ENCODE measurements around the gene P2RY8.
"Not testable (repeated sequence)": the region's sequence is repeated elsewhere in the genome, so short reads cannot be mapped to it uniquely, and the experiment has no call there.

Gene P2RY8

DNA sequence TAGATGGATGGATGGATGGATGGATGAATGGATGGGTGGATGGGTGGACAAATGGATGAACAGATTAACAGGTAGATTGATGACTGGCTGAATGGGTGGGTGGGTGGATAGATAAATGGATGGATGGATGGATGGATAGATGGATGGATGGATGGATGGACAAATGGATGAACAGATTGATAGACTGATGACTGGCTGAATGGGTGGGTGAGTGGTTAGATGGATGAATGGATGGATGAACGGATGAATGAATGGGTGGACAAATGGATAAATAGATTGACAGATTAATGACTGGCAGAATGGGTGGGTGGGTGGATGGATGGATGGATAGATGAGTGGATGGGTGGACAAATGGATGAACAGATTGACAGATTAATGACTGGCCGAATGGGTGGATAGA lies 40.9 kb upstream of the P2RY8 start:
- no peak overlapping the region for H3K4me3 ChIP-seq (ENCODE audit: control insufficient read depth, low read depth, low read length)
- TF ChIP-seq, protein P1, sequence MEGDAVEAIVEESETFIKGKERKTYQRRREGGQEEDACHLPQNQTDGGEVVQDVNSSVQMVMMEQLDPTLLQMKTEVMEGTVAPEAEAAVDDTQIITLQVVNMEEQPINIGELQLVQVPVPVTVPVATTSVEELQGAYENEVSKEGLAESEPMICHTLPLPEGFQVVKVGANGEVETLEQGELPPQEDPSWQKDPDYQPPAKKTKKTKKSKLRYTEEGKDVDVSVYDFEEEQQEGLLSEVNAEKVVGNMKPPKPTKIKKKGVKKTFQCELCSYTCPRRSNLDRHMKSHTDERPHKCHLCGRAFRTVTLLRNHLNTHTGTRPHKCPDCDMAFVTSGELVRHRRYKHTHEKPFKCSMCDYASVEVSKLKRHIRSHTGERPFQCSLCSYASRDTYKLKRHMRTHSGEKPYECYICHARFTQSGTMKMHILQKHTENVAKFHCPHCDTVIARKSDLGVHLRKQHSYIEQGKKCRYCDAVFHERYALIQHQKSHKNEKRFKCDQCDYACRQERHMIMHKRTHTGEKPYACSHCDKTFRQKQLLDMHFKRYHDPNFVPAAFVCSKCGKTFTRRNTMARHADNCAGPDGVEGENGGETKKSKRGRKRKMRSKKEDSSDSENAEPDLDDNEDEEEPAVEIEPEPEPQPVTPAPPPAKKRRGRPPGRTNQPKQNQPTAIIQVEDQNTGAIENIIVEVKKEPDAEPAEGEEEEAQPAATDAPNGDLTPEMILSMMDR (IDR thresholded peaks at IDR 0.05; ENCODE audit: control insufficient read depth, insufficient read depth, low read depth, low read length, missing control alignments) = no peak
- DNase-seq (ENCODE audit: low read depth) = no peak

DNA sequence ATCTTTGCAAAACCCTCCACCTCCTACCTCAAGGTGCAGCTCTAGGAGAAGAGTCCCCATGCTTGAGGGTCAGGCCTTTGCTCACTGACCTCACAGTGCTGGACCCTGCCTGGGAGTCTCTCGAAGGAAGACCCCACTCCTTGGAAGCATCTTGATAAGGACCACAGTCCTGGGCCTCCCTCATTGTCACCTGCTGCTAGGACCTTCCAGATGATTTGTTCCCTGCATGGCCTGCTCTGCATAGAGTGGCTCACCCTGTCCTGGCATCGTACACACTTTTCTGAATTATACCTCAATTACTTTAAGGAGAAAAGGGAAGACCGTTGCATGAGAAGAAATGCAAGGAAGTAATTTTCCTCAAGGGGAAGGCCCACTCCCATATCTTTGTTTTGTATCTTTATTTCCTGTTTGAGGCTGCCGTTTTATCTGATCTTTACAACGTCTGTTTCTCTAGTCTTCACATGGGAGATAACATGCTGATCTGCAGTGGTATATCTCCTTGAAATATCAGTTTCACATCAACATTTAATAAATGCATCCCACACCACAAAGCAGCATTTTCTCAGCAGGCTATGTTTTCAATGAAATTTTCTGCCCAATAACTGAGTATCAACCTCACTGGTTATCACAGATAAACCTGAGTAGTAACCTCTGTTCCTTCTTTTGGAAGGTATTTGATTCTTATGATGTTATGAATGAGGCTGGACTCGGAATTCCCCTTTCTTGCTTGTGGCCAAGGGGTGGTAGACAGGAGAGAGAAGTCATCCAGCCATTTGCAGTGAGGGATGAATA lies 39.4 kb upstream of the P2RY8 start:
- TF ChIP-seq, protein P1 (IDR thresholded peaks at IDR 0.05; ENCODE audit: control insufficient read depth, insufficient read depth, low read depth, low read length, missing control alignments) = no peak
- no peak for DNase-seq (ENCODE audit: low read depth)
- H3K4me3 ChIP-seq (ENCODE audit: control insufficient read depth, low read depth, low read length) = no peak overlapping the region

DNA sequence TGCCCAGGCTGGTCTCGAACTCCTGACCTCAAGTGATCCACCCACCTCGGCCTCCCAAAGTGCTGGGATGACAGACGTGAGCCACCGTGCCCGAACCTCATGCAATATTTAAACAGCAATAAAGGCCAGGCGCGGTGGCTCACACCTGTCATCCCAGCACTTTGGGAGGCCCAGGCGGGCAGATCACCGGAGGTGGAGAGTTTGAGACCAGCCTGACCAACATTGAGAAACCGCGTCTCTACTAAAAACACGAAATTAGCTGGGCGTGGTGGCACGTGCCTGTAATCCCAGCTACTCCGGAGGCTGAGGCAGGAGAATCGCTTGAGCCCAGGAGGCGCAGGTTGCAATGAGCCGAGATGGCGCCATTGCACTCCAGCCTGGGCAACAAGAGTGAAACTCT lies 37.2 kb upstream of the P2RY8 start:
- H3K4me3 ChIP-seq (ENCODE audit: control insufficient read depth, low read depth, low read length); DNase-seq (ENCODE audit: low read depth): not testable (repeated sequence)

DNA sequence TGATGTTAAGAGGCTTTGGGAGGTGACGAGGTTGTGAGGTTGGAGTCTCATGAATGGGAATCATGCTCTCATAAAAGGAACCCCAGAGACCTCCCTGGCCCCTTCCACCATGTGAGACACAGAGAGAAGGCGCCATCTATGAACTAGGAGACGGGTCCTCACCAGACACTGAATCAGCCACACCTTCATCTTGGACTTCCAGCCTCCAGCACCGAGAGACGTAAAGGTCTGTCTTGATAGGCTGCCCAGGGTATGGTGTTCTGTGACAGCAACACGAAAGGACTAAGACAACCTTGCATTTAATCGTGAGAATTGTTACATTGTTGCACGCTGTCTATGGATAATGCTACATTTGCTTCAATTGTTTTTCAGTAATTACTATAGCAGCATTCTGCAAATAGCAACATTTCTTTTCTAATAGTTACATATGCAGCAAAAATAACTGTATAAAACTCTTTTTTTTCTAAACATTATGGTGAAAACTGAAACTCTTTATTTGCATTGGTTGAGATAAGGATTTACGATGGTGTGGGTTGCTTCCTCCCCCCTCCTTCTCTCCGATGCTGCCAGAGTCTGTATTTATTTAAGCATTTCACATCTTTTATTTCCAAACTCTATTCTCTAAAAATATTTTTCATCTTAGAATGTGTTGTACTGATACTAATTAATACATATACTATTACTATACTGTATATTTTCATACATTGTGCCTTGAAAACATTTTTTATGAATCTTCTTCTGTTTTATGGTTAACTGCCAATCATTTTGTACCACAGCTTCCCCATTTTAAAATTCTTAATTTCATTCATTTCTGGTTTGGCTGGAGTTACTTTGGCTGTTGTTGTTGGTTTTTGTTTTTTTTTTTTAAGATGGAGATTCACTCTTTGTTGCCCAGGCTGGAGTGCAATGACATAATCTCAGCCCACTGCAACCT lies 28.0 kb upstream of the P2RY8 start:
- TF ChIP-seq, protein P1 (IDR thresholded peaks at IDR 0.05; ENCODE audit: control insufficient read depth, insufficient read depth, low read depth, low read length, missing control alignments) = no peak
- DNase-seq (ENCODE audit: low read depth) = no peak
- no peak overlapping the region for H3K4me3 ChIP-seq (ENCODE audit: control insufficient read depth, low read depth, low read length)

DNA sequence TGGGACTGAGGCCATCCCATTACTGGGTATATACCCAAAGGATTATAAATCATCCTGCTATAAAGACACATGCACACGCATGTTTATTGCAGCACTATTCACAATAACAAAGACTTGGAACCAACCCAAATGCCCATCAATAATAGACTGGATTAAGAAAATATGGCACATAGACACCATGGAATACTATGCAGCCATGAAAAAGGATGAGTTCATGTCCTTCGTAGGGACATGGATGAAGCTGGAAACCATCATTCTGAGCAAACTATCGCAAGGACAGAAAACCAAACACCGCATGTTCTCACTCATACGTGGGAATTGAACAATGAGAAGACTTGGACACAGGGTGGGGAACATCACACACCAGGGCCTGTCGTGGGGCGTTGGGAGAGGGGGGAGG lies 27.1 kb upstream of the P2RY8 start:
- not testable (repeated sequence) for DNase-seq (ENCODE audit: low read depth); H3K4me3 ChIP-seq (ENCODE audit: control insufficient read depth, low read depth, low read length)

DNA sequence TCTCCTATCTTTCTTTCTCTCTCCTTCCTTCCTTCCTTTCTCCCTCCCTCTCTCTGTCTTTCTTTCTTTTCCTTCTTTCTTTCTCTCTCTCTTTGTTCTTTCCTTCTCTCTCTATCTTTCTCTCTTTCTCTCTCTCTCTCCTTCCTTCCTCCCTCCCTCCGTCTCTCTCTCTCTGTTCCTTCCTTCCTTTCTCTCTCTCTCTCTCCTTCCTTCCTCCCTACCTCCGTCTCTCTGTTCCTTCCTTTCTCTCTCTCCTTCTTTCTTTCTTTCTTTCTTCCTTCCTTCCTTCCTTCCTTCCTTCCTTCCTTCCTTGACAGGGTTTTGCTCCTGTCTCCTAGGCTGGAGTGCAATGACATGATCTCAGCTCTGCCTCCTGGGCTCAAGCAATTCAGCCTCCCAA lies 24.2 kb upstream of the P2RY8 start:
- DNase-seq (ENCODE audit: low read depth) = no peak
- no peak overlapping the region for H3K4me3 ChIP-seq (ENCODE audit: control insufficient read depth, low read depth, low read length)
- TF ChIP-seq, protein P1 (IDR thresholded peaks at IDR 0.05; ENCODE audit: control insufficient read depth, insufficient read depth, low read depth, low read length, missing control alignments) = no peak

DNA sequence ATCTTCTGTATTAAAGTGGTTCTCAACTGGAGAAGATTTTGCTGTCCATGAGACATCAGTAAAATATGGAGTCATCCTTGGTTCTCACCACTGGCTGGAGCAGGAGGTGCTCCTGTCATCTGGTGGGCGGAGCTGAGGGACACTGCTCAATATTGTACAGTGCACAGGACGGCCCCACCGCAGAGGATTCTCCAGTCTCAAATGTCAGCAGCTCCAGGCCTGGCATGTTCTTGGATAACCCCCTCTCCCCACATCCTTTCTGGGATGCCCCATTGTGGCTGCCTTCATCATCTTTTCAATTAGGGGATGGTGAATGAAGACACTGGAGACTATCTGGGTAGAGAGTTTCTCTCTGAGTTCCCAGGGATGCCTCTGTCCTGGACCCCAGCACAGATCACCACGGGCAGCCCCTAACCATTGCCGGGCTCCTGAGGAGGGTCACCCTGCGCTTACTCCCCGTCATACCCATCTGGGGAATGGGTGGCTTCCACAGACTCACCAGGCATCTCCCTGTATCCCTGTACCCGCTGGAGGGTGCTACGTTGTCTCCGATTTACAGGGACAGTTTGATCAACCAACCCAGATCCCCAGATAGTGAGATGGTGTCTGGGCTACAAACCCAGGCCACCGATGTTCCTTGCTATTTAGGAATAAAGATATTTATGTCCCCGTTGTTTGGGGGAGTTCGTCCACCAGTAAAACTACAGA lies 21.9 kb upstream of the P2RY8 start:
- TF ChIP-seq, protein P1 (IDR thresholded peaks at IDR 0.05; ENCODE audit: control insufficient read depth, insufficient read depth, low read depth, low read length, missing control alignments) = no peak
- H3K4me3 ChIP-seq (ENCODE audit: control insufficient read depth, low read depth, low read length) = no peak overlapping the region
- no peak for DNase-seq (ENCODE audit: low read depth)

DNA sequence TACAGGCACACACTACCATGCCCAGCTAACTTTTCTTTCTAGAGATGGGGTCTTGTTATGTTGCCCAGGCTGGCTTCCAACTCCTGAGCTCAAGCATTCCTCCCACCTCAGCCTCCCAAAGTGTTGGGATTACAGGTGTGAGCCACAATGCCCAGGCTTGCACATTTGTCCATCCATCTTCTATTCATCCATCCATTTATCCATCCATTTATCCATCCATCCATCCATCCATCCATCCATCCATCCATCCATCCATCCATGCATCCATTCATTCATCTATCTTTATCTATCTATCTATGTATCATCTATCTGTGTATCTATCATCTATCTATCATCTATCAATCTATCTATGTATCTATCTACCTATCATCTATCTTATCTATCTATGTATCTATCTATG lies 20.5 kb upstream of the P2RY8 start:
- not testable (repeated sequence) for DNase-seq (ENCODE audit: low read depth); H3K4me3 ChIP-seq (ENCODE audit: control insufficient read depth, low read depth, low read length)
